HepG2 (cell line): Measurements from ENCODE around the gene EPO. TPM values are rescaled to one million over a fixed set of nuclear protein-coding genes. Genes with fewer than 3 reads are reported as not detected.
A peak's percentile ranks its signal among the peaks of the same experiment; 100 is the strongest.

Experiments used
- CTCF ChIP-seq: sonication (generic); formaldehyde crosslinking; IDR thresholded peaks from 2 replicates; pipeline ENCODE4 v1.5.0; 2020; ENCODE audit warnings: mild to moderate bottlenecking, missing genetic modification reagents, moderate library complexity
- HIVEP1 ChIP-seq: sonication (generic); formaldehyde crosslinking; IDR thresholded peaks from 2 replicates; pipeline ENCODE4 v1.4.0; 2020; ENCODE audit warnings: mild to moderate bottlenecking, missing genetic modification reagents
- HNF1A ChIP-seq, 2 experiments: sonication (generic) in 1 of 2; formaldehyde crosslinking in 1 of 2; IDR thresholded peaks; 2 replicates each; pipeline versions ENCODE4 v1.4.0 to v1.6.1; 2016 to 2020; ENCODE audit warnings: borderline replicate concordance in 1 of 2, low read depth in 1 of 2, mild to moderate bottlenecking in 1 of 2, missing genetic modification reagents in 1 of 2
- HNF4A ChIP-seq: sonication (generic); formaldehyde crosslinking; IDR thresholded peaks from 2 replicates; pipeline ENCODE4 v1.4.0; 2020; ENCODE audit warnings: missing genetic modification reagents
- KDM5A ChIP-seq: fragments of 200-600 bp; sonication (generic); IDR thresholded peaks from 2 replicates; pipeline ENCODE4 v1.7.0; 2018; ENCODE audit warnings: antibody characterized with exemption, mild to moderate bottlenecking, low read length, borderline replicate concordance
- MEIS2 ChIP-seq: sonication (generic); formaldehyde crosslinking; IDR thresholded peaks from 2 replicates; pipeline ENCODE4 v1.9.0; 2021; ENCODE audit warnings: mild to moderate bottlenecking, missing genetic modification reagents
- MTF2 ChIP-seq: sonication (generic); formaldehyde crosslinking; IDR thresholded peaks from 2 replicates; pipeline ENCODE4 v1.5.0; 2020; ENCODE audit warnings: missing genetic modification reagents, borderline replicate concordance
- PHF5A ChIP-seq: IDR thresholded peaks from one replicate; pipeline ENCODE4 v1.6.1; 2018; ENCODE audit warnings: low read depth, missing genetic modification reagents; ENCODE audit not compliant: unreplicated experiment
- SYNCRIP ChIP-seq: fragments of 200-400 bp; formaldehyde crosslinking; IDR thresholded peaks from 2 replicates; pipeline ENCODE4 v1.6.1; 2018; ENCODE audit warnings: mild to moderate bottlenecking, low read depth, low read length; ENCODE audit not compliant: insufficient read depth
- ZBTB46 ChIP-seq: sonication (generic); formaldehyde crosslinking; IDR thresholded peaks from 2 replicates; pipeline ENCODE4 v1.4.0; 2020; ENCODE audit warnings: mild to moderate bottlenecking, missing genetic modification reagents, borderline replicate concordance
- ZNF816 ChIP-seq: sonication (generic); formaldehyde crosslinking; IDR thresholded peaks from 2 replicates; pipeline ENCODE4 v1.8.0; 2022; ENCODE audit warnings: missing genetic modification reagents, mild to moderate bottlenecking, borderline replicate concordance
- polyA plus RNA-seq, 8 experiments: library from polyadenylated mRNA; depleted of rRNA in 3 of 8; stranded (reverse) in 7 of 8; unstranded in 1 of 8; fragments of >200 nt; fragmentation: Illumina TruSeq in 4 of 8; extraction: Trizol in 4 of 8; gene quantifications; 2 replicates each; pipeline versions ENCODE4 v1.2.1 to v1.2.3, GENCODE V29; 2011 to 2016; ENCODE audit warnings: low read depth in 4 of 8, missing spikeins in 1 of 8, mixed read lengths in 1 of 8; ENCODE audit not compliant: insufficient read depth in 1 of 8
- total RNA-seq, 5 experiments: library from RNA; depleted of rRNA; stranded (reverse); fragments of >200 nt; fragmentation: Illumina TruSeq; extraction: Trizol; gene quantifications; 2 replicates each; pipeline ENCODE4 v1.2.3, GENCODE V29; 2016; ENCODE audit warnings: low read depth in 1 of 5

The EPO gene
- total and polyA plus RNA-seq, 2 of the 13 experiments (the other 11 are each of a cell fraction or from before 2014, with no cell fraction given): 10.3 to 25.7 TPM

GRCh38 chr7:100673302-100673941 is 46.8 kb upstream of the EPO start, which contains the start of gene GNB2 (continued):
- TF ChIP-seq HNF1A (IDR thresholded peaks at IDR 0.05; ENCODE audit: low read depth) (no peak), HNF1A (CRISPR knock-in tag; IDR thresholded peaks at IDR 0.05; ENCODE audit: borderline replicate concordance) (peak; percentile 60; the same call in 1 of the 2 replicates), ZNF816 (no peak), PHF5A (CRISPR knock-in tag) (no peak), ZBTB46 (CRISPR knock-in tag) (no peak), HNF4A (CRISPR knock-in tag) (peak; percentile 25; the same call in 1 of the 2 replicates), MTF2 (no peak), SYNCRIP (no peak), KDM5A (peak; percentile 46; the same call in 1 of the 2 replicates), CTCF (CRISPR knock-in tag) (no peak), HIVEP1 (CRISPR knock-in tag) (peak; percentile 36; the same call in 1 of the 2 replicates), MEIS2 (CRISPR knock-in tag) (peak; percentile 59)
- TF ChIP-seq, all 625 proteins: peak for 208
